ENCODE results near the gene VAPB.

GRCh38 chr20:58389968-58390658 is 1.1 kb downstream of the VAPB start:
- TF ChIP-seq GATA1 (IDR thresholded peaks at IDR 0.05; ENCODE audit: low read depth, low read length): no peak
- peak; percentile 16 for TF ChIP-seq POLR2A (IDR thresholded peaks at IDR 0.05; ENCODE audit: low read length)

Data from erythroblast (primary cell).